Vagina (tissue), 2 donors: ENCODE data around the gene AKIRIN1. TPM values are rescaled to one million over a fixed set of nuclear protein-coding genes. Genes with fewer than 3 reads are reported as not detected.

Experiments used
- DNase-seq, 2 donors: peaks; one replicate each; pipeline ENCODE4 v3.0.0-alpha.2; 2017; ENCODE audit errors: extremely low spot score in 2 of 2
- H3K27ac ChIP-seq: fragments of 200-600 bp; sonication (generic); one replicate; pipeline ENCODE4 v1.5.1; 2019
- H3K27me3 ChIP-seq: fragments of 200-600 bp; sonication (generic); one replicate; pipeline ENCODE4 v1.5.1; 2019
- H3K36me3 ChIP-seq, 2 donors: fragments of 200-600 bp; sonication (generic); one replicate each; pipeline ENCODE4 v1.5.1; 2017 to 2019
- H3K4me1 ChIP-seq: fragments of 200-600 bp; sonication (generic); one replicate; pipeline ENCODE4 v1.5.1; 2019
- H3K4me3 ChIP-seq, 2 donors: fragments of 200-600 bp; sonication (generic); 1 replicate in 1 of 2; 2 replicates in 1 of 2; pipeline ENCODE4 v1.5.1; 2016 to 2019
- H3K9me3 ChIP-seq: fragments of 200-600 bp; sonication (generic); one replicate; pipeline ENCODE4 v1.5.1; 2019
- CTCF ChIP-seq, 3 experiments: fragments of 450-650 bp in 2 of 3; fragments of 200-600 bp in 1 of 3; sonication (generic) in 1 of 3; IDR thresholded peaks; one replicate each; pipeline ENCODE4 v1.5.1; 2017 to 2019; ENCODE audit warnings: antibody characterized with exemption in 3 of 3, mild to moderate bottlenecking in 2 of 3, moderate library complexity in 2 of 3
- POLR2A ChIP-seq, 2 donors: fragments of 450-650 bp; IDR thresholded peaks; one replicate each; pipeline ENCODE4 v1.6.1; 2017; ENCODE audit warnings: antibody characterized with exemption in 2 of 2, mild to moderate bottlenecking in 2 of 2, moderate library complexity in 2 of 2
- POLR2AphosphoS5 ChIP-seq, 2 donors: sonication (generic); formaldehyde crosslinking; IDR thresholded peaks; one replicate each; pipeline ENCODE4 v1.9.0; 2017; ENCODE audit warnings: antibody characterized with exemption in 2 of 2, mild to moderate bottlenecking in 2 of 2, low read depth in 1 of 2; ENCODE audit not compliant: insufficient read depth in 1 of 2
- intact Hi-C: fragments of 100-400 bp; cut with DNase I; formaldehyde crosslinking; loops from one replicate; pipeline ENCODE4 v1.15.1; 2023
- total RNA-seq: library from RNA; depleted of rRNA; stranded (reverse); fragments of >200 nt; gene quantifications from one replicate; pipeline ENCODE4 v1.2.3, GENCODE V29; 2016

AKIRIN1 gene
- total RNA-seq, result 27.5 TPM

GRCh38 chr1:38990738-38991637 lies at the start of gene AKIRIN1:
Gene AKIRIN1, plus strand, starts transcription at chr1:38991276. Its CDS starts 105 bp downstream, at chr1:38991381.
- Histone ChIP-seq H3K27ac (peak within 1 kb of the TSS; percentile 94), H3K4me1 (peaks cover 41% of the 10 kb centered on the region), H3K4me3 (peak within 1 kb of the TSS; percentile 99), H3K27me3 (no peaks in the 10 kb centered on the region), H3K36me3 (no peaks in the 10 kb centered on the region), H3K9me3 (no peaks in the 10 kb centered on the region)
- DNase-seq, result peak; percentile 96 to 99
- intact Hi-C loops, result no loop called here
- TF ChIP-seq CTCF (IDR thresholded peaks at IDR 0.05) (peak in 1 of 3 experiments; percentile 10), POLR2AphosphoS5 (IDR thresholded peaks at IDR 0.05; ENCODE audit: insufficient read depth in 1 of 2, low read depth in 1 of 2) (peak; percentile 47 to 90), POLR2A (IDR thresholded peaks at IDR 0.05) (peak in 1 of 2 donors; percentile 98)

DNA sequence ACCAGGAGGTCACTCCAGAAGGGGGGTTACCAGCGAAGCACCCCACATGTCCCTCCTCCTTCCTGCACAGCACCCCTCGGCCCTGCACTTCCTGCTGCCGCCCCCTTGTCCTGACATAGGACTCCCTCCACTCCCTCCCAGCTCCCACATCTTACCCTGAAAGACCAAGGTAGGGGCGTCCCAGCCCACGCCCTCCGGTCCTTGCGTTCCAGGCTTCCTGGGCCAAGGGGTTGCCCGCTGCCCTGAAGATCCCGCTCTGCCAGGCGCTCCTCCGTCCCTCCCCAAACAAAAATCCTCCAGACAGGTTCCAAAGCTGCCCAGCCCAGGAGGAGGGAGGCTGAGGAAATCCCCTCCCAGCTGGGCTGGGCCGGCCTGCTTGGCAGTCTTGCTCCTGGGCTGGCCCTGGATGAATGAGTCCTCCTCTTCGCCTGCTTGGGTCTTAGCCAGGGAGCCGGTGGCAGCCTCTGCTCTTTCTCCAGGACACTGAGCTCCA lies 49.5 kb upstream of the AKIRIN1 start, which contains the start of gene RHBDL2:
TSS of gene RHBDL2 (minus strand) at position 304 of the 493 bp plus-strand sequence. CDS start 22,618 bp downstream, outside the sequence.
- no peak within 1 kb of the TSS for H3K27ac ChIP-seq
- peaks cover 6% of the 10 kb centered on the region for H3K4me1 ChIP-seq
- no peaks in the 10 kb centered on the region for H3K27me3 ChIP-seq
- peak within 1 kb of the TSS; percentile 34 to 45 for H3K4me3 ChIP-seq
- intact Hi-C loops, result no loop called here
- H3K9me3 ChIP-seq, result no peaks in the 10 kb centered on the region
- no peak for TF ChIP-seq POLR2A (IDR thresholded peaks at IDR 0.05)
- peak in 1 of 2 donors; percentile 45 for TF ChIP-seq POLR2AphosphoS5 (IDR thresholded peaks at IDR 0.05; ENCODE audit: insufficient read depth in 1 of 2, low read depth in 1 of 2)
- H3K36me3 ChIP-seq, result no peaks in the 10 kb centered on the region
- DNase-seq, result no peak

DNA sequence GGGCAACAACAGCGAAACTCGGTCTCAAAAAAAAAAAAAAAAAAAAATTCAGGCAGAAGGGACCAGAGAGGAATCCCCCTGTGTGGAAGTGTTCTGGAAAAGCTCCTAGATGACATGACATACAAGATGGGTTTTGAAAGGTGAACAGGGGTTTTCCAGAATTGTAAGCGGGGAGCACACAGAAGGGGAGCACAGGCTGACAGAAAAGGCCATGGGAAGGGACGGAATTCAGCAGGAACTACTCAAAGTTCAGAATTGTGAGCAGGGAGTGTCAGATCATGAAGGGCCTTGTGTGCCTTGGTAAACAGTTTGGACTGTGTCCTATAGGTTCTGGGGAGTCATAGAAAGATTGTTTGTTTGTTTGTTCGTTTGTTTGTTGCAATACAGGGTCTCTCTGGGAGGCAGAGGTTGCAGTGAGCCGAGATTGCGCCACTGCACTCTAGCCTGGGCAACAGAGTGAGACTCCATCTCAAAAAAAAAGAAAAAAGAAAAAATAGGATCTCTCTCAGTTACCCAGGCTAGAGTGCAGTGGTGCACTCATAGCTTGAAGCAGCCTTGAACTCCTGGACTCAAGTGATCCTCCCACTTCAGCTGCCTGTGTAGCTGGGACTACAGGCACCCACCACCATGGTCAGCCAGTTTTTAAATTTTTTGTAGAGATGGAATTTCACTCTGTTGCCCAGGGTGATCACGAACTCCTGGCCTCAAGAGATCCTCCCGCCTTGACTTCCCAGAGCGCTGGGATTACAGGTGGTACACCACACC lies 48.2 kb upstream of the AKIRIN1 start:
- intact Hi-C loops, result no loop called here
- Histone ChIP-seq H3K36me3 (no peaks in the 10 kb centered on the region), H3K27ac (no peak overlapping the region)

DNA sequence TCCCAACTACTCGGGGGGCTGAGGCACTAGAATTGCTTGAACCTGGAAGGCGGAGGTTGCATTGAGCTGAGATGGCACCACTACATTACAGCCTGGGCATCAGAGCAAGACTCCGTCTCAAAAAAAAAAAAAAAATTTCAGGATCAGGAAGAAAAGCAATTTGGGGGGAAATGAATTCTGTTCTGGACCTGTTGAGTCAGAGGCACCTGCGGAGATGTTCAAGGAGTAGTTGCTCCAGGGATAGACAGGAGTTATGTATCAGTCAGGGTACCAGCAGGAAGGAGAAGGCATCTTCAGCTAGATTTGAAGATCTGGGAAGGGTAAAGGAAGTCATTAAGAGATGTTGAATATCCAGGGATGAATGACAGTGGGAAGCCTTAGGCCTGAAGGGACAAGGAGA lies 46.5 kb upstream of the AKIRIN1 start:
- DNase-seq, result no peak
- no peaks in the 10 kb centered on the region for H3K36me3 ChIP-seq
- peaks cover 6% of the 10 kb centered on the region for H3K4me1 ChIP-seq
- intact Hi-C loops, result no loop called here
- no peaks in the 10 kb centered on the region for H3K27me3 ChIP-seq
- no peak overlapping the region for H3K27ac ChIP-seq
- TF ChIP-seq POLR2A (IDR thresholded peaks at IDR 0.05) (no peak), CTCF (IDR thresholded peaks at IDR 0.05) (no peak), POLR2AphosphoS5 (IDR thresholded peaks at IDR 0.05; ENCODE audit: insufficient read depth in 1 of 2, low read depth in 1 of 2) (no peak)
- H3K9me3 ChIP-seq, result no peaks in the 10 kb centered on the region
- no peak overlapping the region for H3K4me3 ChIP-seq

More for the DNA sequence above, 48.2 kb upstream of the AKIRIN1 start:
- peaks cover 6% of the 10 kb centered on the region for H3K4me1 ChIP-seq
- H3K27me3 ChIP-seq, result no peaks in the 10 kb centered on the region
- H3K9me3 ChIP-seq, result no peaks in the 10 kb centered on the region
- DNase-seq, result no peak
- no peak for TF ChIP-seq POLR2AphosphoS5 (IDR thresholded peaks at IDR 0.05; ENCODE audit: insufficient read depth in 1 of 2, low read depth in 1 of 2)
- TF ChIP-seq CTCF (IDR thresholded peaks at IDR 0.05), result no peak
- no peak for TF ChIP-seq POLR2A (IDR thresholded peaks at IDR 0.05)
- no peak overlapping the region for H3K4me3 ChIP-seq

DNA sequence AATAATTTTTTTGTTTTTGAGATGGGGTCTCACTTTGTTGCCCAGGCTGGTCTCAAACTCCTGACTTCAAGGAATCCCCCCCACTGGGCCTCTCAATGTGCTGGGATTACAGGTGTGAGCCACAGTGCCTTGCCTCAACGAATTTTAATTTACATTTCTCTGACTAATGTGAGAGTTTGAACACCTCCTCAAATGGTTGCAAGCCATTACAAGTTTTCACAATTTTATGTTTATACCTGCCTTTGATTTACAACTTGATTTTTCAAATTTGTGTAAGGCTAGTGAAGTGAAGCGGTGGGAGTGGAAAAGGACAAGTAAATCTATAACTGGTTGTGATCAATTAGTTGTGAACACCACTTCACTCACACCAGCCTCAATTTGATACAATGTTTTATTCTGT lies 40.5 kb upstream of the AKIRIN1 start:
- no peak overlapping the region for H3K4me3 ChIP-seq
- no peaks in the 10 kb centered on the region for H3K4me1 ChIP-seq
- DNase-seq, result no peak
- peak overlapping the region; percentile 2 for H3K27ac ChIP-seq
- TF ChIP-seq POLR2AphosphoS5 (IDR thresholded peaks at IDR 0.05; ENCODE audit: insufficient read depth in 1 of 2, low read depth in 1 of 2) (no peak), CTCF (IDR thresholded peaks at IDR 0.05) (no peak), POLR2A (IDR thresholded peaks at IDR 0.05) (no peak)
- H3K27me3 ChIP-seq, result no peaks in the 10 kb centered on the region
- H3K36me3 ChIP-seq, result no peaks in the 10 kb centered on the region
- no peaks in the 10 kb centered on the region for H3K9me3 ChIP-seq
- intact Hi-C loops, result no loop called here
